ENCODE results near the gene KBTBD12. TPM values are rescaled to one million over a fixed set of nuclear protein-coding genes. Genes with fewer than 3 reads are reported as not detected.

Gene KBTBD12
- polyA plus RNA-seq, 1 of the 3 experiments (the other 2 are of a cell fraction) = not detected

DNA sequence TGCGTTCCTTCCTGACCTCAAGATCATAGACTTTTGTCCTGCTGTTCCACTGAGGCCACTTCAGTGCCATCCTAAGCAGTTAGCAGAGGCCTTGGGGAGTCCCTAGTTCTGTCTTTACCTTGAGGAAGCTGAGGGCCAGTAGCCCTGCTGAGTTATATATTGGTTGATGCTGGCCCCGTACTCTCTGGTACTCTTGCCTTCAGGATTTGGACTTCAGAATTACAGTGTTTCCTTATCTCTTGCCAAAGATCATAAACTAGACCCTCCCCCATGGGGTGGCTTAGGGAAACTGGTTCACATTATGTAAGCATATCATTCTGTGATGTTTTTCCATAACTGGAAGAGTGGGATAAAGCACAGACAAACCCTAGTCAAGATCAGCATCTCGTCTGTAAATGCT, 33.2 kb downstream of the KBTBD12 start:
- Histone ChIP-seq H3K79me2 (ENCODE audit: insufficient read depth) (no peaks in the 10 kb centered on the region), H2AFZ (ENCODE audit: low read depth) (peak overlapping the region; percentile 3; the same call in 1 of the 2 replicates), H3K4me3 (ENCODE audit: low read depth in 2 of 2, low read length in 1 of 2) (no peak overlapping the region), H3K4me1 (ENCODE audit: control insufficient read depth in 1 of 2, insufficient read depth in 2 of 2, low read depth in 1 of 2, low read length in 1 of 2) (no peaks in the 10 kb centered on the region), H4K20me1 (ENCODE audit: insufficient read depth) (no peaks in the 10 kb centered on the region), H3K9me2 (no peaks in the 10 kb centered on the region), H3K4me2 (no peak overlapping the region), H3K36me3 (replicated peaks in 1 of 2; ENCODE audit: control insufficient read depth in 1 of 2, insufficient read depth in 2 of 2, low read length in 1 of 2) (no peaks in the 10 kb centered on the region), H3K9ac (no peak overlapping the region), H3K9me3 (peaks cover 3% of the 10 kb centered on the region; the same call in 1 of the 2 replicates), H3K27ac (ENCODE audit: low read depth in 2 of 2, low read length in 1 of 2) (no peak overlapping the region), H3F3A (replicated peaks; ENCODE audit: insufficient read depth) (no peaks in the 10 kb centered on the region), H3K27me3 (ENCODE audit: insufficient read depth) (no peaks in the 10 kb centered on the region; the same call in 1 of the 2 replicates)
- WGBS (ENCODE audit: low lambda C conversion rate) = 48% methylated on average over 3 of the region's 3 CpGs
- ChIA-PET POLR2A (no interaction called here), CTCF (interaction anchor here (4.5 kb wide), 1 partner anchor 11 kb away, joined by 35 read pairs; no protein-coding TSS in a partner anchor)
- no peak for TF ChIP-seq FOSL2 (IDR thresholded peaks at IDR 0.05; ENCODE audit: borderline replicate concordance, low read depth)
- TF ChIP-seq TAF1 (IDR thresholded peaks at IDR 0.05; ENCODE audit: borderline replicate concordance, low read depth, low read length) = no peak
- TF ChIP-seq NRF1 (IDR thresholded peaks at IDR 0.05; ENCODE audit: low read depth, low read length) = no peak
- DNase-seq = no peak

DNA sequence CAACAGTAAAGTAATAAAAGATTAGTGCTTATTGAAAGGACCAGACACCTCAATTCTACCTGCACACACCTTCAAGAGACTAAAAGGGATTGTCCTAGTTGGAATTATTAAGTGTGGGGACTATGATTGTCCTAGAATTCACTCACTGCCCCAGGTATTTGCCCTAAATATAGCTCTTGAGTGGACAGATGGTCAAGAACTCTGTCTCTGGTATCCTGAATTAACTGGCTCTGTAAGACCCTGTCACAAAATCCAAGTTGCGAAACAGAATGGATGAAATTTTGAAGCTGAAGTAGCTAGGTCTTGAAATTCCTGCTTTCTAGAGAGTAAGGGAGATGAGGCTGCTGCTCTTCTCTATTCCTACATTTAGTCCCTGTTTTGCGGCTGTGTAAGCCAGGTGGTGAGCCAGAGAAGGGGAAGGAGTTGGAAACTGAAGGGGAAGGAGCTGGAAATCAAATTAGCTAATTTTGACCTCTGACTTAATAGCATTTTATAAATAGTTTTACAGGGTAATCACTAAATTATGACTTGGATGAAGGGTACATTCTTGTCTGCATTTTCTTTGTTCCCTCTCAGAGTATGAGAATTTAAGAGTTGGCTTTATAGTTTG, 34.5 kb downstream of the KBTBD12 start:
- H3K9ac ChIP-seq = no peak overlapping the region
- TF ChIP-seq MEF2A (IDR thresholded peaks at IDR 0.05; ENCODE audit: borderline replicate concordance, low read depth) = no peak
- TF ChIP-seq TAF1 (IDR thresholded peaks at IDR 0.05; ENCODE audit: borderline replicate concordance, low read depth, low read length) = no peak
- no peaks in the 10 kb centered on the region for H3K9me2 ChIP-seq
- no peak for DNase-seq
- no peak overlapping the region for H3K4me2 ChIP-seq
- H4K20me1 ChIP-seq (ENCODE audit: insufficient read depth) = no peaks in the 10 kb centered on the region
- WGBS (ENCODE audit: low lambda C conversion rate) = 87% methylated on average over 2 of the region's 2 CpGs
- CTCF ChIA-PET = interaction anchor here (0.9 to 4.5 kb wide), 5 partner anchors 9 to 375 kb away, joined by 3 to 35 read pairs (median 3); no protein-coding TSS in a partner anchor
- no peak overlapping the region for H3K27ac ChIP-seq (ENCODE audit: low read depth in 2 of 2, low read length in 1 of 2)
- POLR2A ChIA-PET = no interaction called here
- H3K27me3 ChIP-seq (ENCODE audit: insufficient read depth) = no peaks in the 10 kb centered on the region; the same call in 1 of the 2 replicates
- H3K79me2 ChIP-seq (ENCODE audit: insufficient read depth) = no peaks in the 10 kb centered on the region
- no peaks in the 10 kb centered on the region; a peak in 1 of 4 replicates for H3K4me1 ChIP-seq (ENCODE audit: control insufficient read depth in 1 of 2, insufficient read depth in 2 of 2, low read depth in 1 of 2, low read length in 1 of 2)
- no peak overlapping the region for H2AFZ ChIP-seq (ENCODE audit: low read depth)
- H3K4me3 ChIP-seq (ENCODE audit: low read depth in 2 of 2, low read length in 1 of 2) = no peak overlapping the region
- H3F3A ChIP-seq (replicated peaks; ENCODE audit: insufficient read depth) = no peaks in the 10 kb centered on the region
- H3K9me3 ChIP-seq = no peaks in the 10 kb centered on the region
- no peaks in the 10 kb centered on the region for H3K36me3 ChIP-seq (replicated peaks in 1 of 2; ENCODE audit: control insufficient read depth in 1 of 2, insufficient read depth in 2 of 2, low read length in 1 of 2)

DNA sequence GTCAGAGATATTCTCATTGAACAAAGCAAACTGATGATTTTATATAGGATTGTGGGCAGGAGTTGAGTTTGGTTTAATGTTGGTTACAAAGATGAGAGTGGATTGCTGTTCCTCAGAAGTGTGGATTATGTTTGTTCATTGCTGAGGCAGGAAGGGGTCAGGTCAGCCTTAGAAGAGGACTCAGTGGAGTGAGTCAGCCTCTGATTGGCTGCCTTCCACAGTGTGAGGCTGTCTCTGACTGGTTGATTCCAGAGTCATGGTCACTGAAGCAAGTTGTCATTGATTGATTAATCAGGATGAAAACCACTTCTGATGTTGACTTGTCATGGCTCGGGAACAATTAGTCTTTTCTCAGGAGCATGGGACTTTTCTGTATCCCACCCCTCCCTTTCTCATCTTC, 36.2 kb downstream of the KBTBD12 start:
- CTCF ChIA-PET = no interaction called here
- 82% methylated on average over 1 of the region's 1 CpG for WGBS (ENCODE audit: low lambda C conversion rate)
- no peaks in the 10 kb centered on the region for H3K9me2 ChIP-seq
- no peak overlapping the region for H3K27ac ChIP-seq (ENCODE audit: low read depth in 2 of 2, low read length in 1 of 2)
- H3K4me2 ChIP-seq = no peak overlapping the region
- no peaks in the 10 kb centered on the region for H3K9me3 ChIP-seq
- no peak overlapping the region for H3K4me3 ChIP-seq (ENCODE audit: low read depth in 2 of 2, low read length in 1 of 2)
- H3F3A ChIP-seq (replicated peaks; ENCODE audit: insufficient read depth) = no peaks in the 10 kb centered on the region
- no peak for TF ChIP-seq RAD21 (IDR thresholded peaks at IDR 0.05; ENCODE audit: low read length)
- no peak for TF ChIP-seq JUND (IDR thresholded peaks at IDR 0.05)
- POLR2A ChIA-PET = no interaction called here
- H3K36me3 ChIP-seq (replicated peaks in 1 of 2; ENCODE audit: control insufficient read depth in 1 of 2, insufficient read depth in 2 of 2, low read length in 1 of 2) = no peaks in the 10 kb centered on the region
- DNase-seq = no peak
- H3K9ac ChIP-seq = no peak overlapping the region
- H3K79me2 ChIP-seq (ENCODE audit: insufficient read depth) = no peaks in the 10 kb centered on the region
- H2AFZ ChIP-seq (ENCODE audit: low read depth) = no peak overlapping the region
- no peaks in the 10 kb centered on the region; the same call in 1 of the 2 replicates for H3K27me3 ChIP-seq (ENCODE audit: insufficient read depth)
- no peaks in the 10 kb centered on the region for H4K20me1 ChIP-seq (ENCODE audit: insufficient read depth)
- no peaks in the 10 kb centered on the region; a peak in 1 of 4 replicates for H3K4me1 ChIP-seq (ENCODE audit: control insufficient read depth in 1 of 2, insufficient read depth in 2 of 2, low read depth in 1 of 2, low read length in 1 of 2)
